Smooth muscle cell of bladder (primary cell): ENCODE data around the gene IL23A. TPM values are rescaled to one million over a fixed set of nuclear protein-coding genes. Genes with fewer than 3 reads are reported as not detected.

Source experiments
- total RNA-seq: library from RNA; depleted of rRNA; stranded (reverse); fragments of >200 nt; gene quantifications from 2 replicates; pipeline ENCODE4 v1.2.3, GENCODE V29; 2014

Gene IL23A, protein sequence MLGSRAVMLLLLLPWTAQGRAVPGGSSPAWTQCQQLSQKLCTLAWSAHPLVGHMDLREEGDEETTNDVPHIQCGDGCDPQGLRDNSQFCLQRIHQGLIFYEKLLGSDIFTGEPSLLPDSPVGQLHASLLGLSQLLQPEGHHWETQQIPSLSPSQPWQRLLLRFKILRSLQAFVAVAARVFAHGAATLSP
- total RNA-seq = not detected in 2 replicates

DNA sequence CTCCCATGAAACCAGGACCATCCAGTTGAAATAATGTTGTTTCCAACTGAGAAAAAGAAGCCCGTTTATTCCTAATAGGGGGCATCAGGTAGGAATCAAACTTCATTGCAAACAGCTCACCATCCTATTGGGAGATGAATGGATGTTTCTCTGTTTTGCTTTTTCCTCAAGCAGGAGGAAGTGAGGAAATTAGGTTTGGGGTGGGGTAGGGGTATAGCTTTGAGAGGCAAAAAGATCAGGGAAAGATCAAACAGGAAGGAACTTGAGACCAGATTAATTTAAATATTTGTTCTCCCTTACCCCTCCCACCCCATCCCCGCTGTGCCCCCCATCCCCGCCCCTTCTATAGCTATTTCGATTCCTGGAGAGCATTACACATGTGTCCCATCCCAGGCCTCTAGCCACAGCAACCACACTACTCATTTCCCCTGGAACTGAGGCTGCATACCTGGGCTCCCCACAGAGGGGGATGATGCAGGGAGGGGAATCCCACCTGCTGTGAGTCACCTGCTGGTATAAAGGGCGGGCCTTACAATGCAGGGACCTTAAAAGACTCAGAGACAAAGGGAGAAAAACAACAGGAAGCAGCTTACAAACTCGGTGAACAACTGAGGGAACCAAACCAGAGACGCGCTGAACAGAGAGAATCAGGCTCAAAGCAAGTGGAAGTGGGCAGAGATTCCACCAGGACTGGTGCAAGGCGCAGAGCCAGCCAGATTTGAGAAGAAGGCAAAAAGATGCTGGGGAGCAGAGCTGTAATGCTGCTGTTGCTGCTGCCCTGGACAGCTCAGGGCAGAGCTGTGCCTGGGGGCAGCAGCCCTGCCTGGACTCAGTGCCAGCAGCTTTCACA, at the start of gene IL23A:
Gene IL23A, plus strand, starts transcription at position 577 of the 850 bp plus-strand sequence. Its CDS starts 161 bp downstream, at position 738.

DNA sequence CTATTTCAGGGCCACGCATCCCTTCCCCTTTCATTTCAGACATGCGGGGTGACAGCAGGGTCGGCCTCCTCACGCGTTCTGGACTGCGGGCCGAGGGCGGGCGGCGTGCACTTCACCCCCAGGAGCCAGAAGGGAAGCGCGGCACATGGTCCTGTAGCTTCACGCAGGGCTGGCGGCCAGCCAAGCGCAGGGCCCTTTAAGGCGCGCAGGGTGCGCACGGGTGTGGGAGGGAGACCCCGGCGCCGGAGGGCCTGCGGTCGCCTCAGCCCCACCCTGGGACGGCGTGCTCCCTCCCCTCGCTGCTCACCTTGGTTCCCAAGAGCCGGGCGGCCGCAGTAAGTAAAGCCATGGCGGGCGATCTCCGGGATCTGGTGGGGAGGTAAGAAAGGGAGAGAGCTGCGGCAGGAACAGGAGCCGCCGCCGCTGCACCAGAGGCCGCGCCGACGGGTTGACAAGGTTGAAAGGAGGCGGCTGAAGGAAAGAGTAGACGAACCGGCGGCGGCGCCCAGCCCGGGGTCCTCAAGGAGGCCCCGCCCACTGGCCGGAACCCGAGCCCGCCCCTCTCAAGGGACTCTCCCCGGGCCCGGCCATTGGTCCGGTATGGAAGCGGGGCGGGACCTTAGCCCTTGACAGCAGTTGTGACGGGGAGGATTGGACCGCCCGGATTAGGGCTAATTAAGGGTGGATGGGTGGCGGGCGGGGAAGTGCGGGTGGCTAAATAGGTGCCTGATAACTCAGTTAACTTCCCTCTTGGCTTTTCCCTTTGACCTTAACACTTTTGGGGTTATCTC, 38.6 kb upstream of the IL23A start, which contains the start of gene CS:
Gene CS, minus strand, starts transcription at position 478 of the 791 bp plus-strand sequence. Its CDS starts 129 bp downstream, at position 349.

DNA sequence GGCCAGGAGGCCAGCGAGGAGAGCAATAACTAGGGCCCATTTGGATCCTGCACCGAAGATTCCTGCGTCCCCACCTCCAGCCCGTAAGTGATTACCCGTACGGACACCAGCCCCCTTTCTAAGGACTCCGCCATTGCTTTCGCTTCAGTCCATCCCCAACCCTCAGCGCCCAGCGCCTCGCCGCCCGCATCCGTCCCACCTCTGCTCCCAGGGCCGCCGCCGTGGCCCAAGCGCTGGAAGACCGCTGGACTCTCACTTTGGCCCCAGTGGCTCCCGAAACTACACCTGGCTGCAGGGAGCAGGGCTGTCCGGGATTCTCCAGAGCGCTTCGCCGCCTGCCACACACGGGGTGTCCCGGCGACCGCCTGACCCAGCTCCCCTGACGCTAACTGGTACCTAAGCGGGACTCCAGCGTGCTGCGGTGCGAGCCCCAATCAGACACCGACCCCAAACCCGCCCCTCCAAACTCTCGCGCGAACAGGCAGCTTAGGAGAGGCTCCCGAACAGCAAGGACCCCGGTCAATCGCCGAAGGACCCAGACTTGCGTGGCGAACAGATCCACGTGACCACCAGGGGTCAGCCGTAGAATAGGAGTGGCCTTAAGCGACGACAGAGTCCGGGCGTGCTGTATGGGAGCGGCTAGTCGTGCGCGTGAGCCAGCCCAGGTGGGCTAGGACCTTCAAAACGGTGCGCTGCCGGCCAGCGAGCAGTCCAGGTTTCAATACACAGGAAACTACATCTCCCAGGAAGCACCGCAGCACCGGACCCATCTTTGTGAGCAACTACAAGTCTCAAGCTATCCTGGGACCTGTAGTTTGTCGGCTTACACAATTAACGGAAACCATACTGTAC, 22.8 kb upstream of the IL23A start, which contains the start of gene CNPY2:
Gene CNPY2, minus strand, starts transcription at position 367 of the 852 bp plus-strand sequence. CDS start 771 bp downstream, outside the sequence.

DNA sequence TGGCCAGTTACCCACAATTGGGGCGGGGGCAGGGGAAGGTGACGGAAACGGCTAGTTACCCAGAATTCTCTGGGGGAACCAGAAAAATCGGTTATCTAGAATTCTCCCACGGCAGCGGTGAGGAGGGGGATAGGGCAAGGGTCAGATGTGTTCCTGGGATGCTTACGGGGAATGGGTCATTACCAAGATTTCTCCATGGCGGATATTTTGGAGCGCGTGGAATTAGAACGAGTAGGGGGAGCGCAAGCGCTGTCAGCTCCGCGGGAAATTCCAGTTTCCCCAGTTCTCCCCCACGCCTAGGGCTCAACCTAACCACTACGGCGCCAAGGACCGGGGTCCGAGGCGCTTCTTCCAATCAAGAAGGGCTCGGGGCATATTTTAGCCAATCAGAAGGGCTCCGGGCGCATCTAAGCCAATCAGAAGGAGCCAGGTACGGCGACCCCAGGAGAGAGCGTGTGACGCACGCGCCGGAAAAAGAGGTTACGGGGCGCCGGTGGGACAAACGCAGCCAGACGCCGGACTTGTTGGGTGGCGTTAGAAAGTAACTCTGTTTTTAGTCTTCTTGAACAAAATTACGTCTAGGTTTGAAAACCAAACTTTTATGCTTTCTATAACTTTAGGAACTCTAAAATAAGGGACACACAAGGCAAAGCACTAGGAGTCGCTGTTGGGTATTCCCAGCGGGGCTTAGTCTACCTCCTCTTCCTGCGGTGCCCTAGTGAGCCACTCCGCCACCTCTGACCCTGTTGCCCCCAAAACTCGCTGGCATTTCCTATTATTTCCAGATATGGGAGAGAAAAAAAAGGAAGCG, 4.8 kb upstream of the IL23A start, which contains the start of gene PAN2:
Gene PAN2, minus strand, starts transcription at position 322 of the 811 bp plus-strand sequence. CDS start 906 bp downstream, outside the sequence.

DNA sequence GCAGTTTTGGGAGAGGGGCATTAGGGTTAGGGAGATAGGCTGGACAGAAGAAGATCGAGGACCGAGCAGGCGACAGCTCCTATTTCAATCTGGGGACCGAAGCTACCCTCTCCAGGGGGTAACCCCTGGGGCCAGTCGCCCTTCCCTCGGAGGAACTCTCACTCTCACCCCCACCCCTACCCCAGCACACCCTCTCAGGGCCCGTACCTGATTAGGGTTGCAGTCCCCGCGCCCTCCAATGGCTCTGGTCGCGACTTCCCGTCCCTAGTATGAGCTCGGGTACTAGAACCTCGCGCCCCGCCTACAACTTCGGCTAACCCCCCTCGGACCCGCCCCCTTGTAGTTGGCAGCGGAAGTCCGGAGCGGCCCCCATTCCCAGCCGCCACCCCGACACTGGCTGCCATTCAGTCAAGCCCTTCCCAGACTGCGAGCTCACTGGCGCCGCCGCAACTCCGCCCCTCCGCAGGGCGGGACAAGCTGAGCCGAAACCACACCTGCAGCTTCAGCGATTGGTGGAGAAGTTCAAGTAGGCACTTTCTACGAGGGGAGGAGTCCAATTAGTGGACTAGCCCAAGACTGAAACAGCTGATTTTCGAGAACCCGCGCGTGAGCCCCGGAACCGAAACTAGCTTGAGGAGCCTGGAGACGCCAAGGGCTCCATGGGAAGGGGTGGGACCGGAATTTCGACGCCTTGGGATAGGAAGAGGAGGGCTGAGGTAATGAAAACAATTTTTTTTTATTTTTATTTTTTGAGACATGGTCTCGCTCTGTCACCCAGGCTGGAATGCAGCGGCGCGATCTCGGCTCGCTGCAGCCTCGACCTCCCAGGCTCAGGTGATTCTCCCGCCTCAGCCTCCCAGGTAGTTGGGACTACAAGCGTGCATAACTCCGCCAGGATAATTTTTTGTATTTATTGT, 21.4 kb downstream of the IL23A start, which contains the start of gene STAT2:
Gene STAT2, minus strand, starts transcription at position 257 of the 917 bp plus-strand sequence. CDS start 3,536 bp downstream, outside the sequence.

DNA sequence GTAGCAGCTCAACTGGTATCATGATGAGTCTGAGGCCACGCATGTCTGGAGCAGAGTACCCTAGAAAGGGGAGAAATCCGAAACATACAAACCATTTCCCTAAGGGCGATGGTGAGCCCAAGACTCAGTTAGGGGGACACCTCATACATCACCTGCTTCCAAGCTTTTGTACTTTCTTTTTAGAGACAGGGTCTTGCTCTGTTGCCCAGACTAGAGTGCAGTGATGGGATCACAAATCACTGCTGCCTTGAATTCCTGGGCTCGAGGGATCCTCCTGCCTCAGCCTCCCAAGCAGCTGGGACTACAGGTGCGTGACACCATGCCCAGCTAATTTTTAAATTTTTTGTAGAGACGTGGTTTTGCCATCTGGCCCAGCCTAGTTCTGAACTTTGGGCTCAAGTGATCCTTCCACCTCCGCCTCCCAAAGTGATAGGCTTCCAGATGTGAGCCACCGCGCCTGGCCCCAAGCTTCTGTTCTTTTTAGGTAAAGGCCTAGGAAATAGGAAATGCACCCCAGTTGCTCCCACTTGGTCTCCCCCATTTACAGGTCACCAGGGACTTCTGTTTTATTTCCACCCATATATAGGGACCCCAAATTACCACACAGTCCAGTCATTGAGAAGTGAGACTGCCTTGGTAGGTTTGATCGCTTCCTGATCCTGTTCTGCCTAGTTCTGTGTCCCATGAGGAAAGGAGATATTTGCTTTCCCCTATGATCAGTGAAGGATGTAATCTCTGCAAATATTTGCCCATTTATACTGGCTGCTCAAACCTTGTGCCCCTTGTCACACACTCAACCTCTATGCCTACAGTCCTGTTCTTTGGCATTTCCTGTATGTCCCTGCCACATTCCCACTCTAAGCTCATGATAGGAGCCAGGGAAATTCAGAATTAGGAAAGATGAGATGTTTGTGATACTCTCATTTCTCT, 23.7 kb downstream of the IL23A start, which contains the start of gene APOF:
Gene APOF, minus strand, starts transcription at position 728 of the 930 bp plus-strand sequence. Its CDS starts 112 bp downstream, at position 616.

Other genes with a start within 250 kb of the IL23A start
- gene PA2G4, start 234.3 kb upstream of the IL23A start, total RNA-seq = 86.5 and 93.8 TPM in 2 replicates
- gene RPL41, start 222.3 kb upstream of the IL23A start, total RNA-seq = 4,326 and 4,609 TPM in 2 replicates
- gene ZC3H10, start 220.6 kb upstream of the IL23A start, total RNA-seq = 5.7 and 6.6 TPM in 2 replicates
- 163 and 185 TPM in 2 replicates for gene ESYT1, start 210.6 kb upstream of the IL23A start, total RNA-seq
- 94.5 and 122 TPM in 2 replicates for gene MYL6B, start 186.3 kb upstream of the IL23A start, total RNA-seq
- gene MYL6, start 180.5 kb upstream of the IL23A start, total RNA-seq = 2,455 and 2,914 TPM in 2 replicates
- gene SMARCC2, start 149.4 kb upstream of the IL23A start, total RNA-seq = 40.0 and 47.7 TPM in 2 replicates
- 165 and 169 TPM in 2 replicates for gene RNF41, start 117.0 kb upstream of the IL23A start, total RNA-seq
- 21.9 and 22.6 TPM in 2 replicates for gene NABP2, start 114.5 kb upstream of the IL23A start, total RNA-seq
- gene SLC39A5, start 108.8 kb upstream of the IL23A start, total RNA-seq = under 0.01 TPM in 2 replicates
- 9.7 and 12.2 TPM in 2 replicates for gene ANKRD52, start 80.5 kb upstream of the IL23A start, total RNA-seq
- 6.4 and 8.0 TPM in 2 replicates for gene COQ10A, start 71.9 kb upstream of the IL23A start, total RNA-seq
- 52.1 and 61.7 TPM in 2 replicates for gene CS, start 38.6 kb upstream of the IL23A start, total RNA-seq
- 85.5 and 104 TPM in 2 replicates for gene CNPY2, start 22.9 kb upstream of the IL23A start, total RNA-seq
- 17.8 and 24.4 TPM in 2 replicates for gene PAN2, start 4.9 kb upstream of the IL23A start, total RNA-seq
- gene STAT2, start 21.2 kb downstream of the IL23A start, total RNA-seq = 289 and 326 TPM in 2 replicates
- not detected in 2 replicates for gene APOF, start 24.0 kb downstream of the IL23A start, total RNA-seq
- gene TIMELESS, start 110.5 kb downstream of the IL23A start, total RNA-seq = 2.1 and 3.6 TPM in 2 replicates
- gene MIP, start 115.8 kb downstream of the IL23A start, total RNA-seq = not detected in 2 replicates
- gene SPRYD4, start 129.7 kb downstream of the IL23A start, total RNA-seq = 1.00 and 1.2 TPM in 2 replicates
- gene GLS2, start 149.3 kb downstream of the IL23A start, total RNA-seq = 0.09 TPM in 1 of 2 replicates, not detected in the other
- gene RBMS2, start 182.9 kb downstream of the IL23A start, total RNA-seq = 10.2 and 10.5 TPM in 2 replicates